ENCODE data around the gene PPP1R36.
"Not testable (repeated sequence)": the region's sequence is repeated elsewhere in the genome, so short reads cannot be mapped to it uniquely, and the experiment has no call there.

The PPP1R36 gene

DNA sequence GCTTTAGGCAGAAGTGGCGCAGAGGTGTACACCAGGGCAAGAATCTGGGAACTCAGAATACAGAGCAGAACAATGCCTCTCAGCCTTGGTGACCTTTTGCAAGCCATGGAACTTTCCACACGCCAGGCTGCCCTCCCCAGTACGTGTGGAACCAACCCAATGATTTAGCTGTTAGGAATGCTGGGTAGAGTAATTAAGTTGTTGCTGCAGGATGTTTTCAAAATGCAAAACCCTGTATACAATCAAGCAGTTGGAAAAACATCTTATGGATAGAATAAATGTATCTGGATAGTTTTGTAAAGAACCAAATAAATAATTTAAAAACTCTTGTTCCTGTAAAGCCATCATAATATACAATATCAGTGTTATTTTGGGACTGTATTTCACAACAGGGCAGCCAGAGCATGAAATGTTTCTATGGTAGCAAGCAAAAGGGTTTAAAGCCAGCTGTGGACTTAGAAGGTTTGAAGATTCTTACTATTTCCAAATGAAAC is 19.4 kb downstream of the PPP1R36 start:
- no peak for DNase-seq

DNA sequence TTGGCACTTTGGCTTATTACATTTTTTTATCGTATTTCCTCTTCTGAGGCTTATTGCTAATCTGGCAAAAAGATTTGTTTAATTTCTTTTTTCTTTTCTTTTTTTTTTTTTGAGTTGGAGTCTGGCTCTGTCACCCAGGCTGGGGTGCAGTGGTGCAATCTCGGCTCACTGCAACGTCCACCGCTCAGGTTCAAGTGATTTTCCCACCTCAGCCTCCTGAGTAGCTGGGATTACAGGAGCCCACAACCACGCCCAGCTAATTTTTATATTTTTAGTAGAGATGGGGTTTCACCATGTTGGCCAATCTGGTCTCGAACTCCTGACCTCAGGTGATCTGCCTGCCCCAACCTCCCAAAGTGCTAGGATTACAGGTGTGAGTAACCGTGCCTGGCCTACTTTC is 19.9 kb downstream of the PPP1R36 start:
- DNase-seq, result not testable (repeated sequence)

DNA sequence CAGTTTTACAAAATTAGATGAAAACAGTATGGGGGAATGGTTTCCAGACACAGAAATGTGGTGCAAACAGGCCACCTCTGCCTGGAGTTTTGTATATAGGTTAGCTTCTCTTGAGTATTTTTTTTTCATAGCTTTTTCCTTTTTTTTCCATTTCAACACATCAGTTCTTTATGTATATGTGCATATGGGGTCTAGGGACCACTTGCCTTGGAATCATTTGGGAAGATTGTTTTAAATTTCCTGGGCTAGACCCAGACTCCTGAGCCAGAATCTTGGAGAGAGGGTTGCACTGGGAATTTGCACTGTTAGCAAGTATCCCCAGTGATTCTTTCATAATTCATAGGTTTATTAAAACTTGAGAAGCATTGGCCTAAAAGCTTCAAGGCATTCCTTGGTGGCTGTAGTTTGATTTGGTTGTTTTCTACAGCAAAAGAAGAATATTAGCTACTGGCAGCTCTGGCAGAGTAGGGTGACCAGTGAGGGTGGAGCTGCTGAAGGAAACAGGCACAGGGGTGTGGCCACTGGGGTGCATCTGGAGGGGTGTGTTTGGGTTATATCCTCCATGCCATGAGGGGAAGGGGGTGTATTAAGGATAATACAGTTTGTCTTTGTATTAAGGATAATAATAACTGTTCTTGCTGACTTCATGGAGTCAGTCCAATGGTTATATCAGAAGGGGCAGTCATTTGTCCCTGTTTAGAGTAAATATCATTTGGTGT is 22.8 kb downstream of the PPP1R36 start:
- DNase-seq, result no peak

DNA sequence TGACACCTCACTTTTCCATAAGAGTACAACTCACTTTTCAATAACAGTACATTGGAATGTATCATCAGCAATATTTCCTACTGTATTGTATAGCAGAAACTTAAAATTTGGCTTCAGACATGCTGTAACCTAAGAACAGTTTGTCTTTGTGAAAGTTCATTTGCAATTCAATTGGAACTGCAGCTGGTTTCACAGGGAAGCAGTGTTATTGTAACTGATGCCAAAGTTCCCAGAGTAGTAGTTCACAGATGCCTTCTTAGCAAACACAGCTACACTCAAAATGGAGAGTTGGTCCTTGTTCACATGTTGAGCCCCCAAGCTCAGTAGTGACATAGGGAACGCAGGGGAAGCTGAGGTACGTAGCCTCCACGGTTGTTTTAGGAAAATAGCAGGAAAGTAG is 23.3 kb downstream of the PPP1R36 start:
- no peak for DNase-seq

DNA sequence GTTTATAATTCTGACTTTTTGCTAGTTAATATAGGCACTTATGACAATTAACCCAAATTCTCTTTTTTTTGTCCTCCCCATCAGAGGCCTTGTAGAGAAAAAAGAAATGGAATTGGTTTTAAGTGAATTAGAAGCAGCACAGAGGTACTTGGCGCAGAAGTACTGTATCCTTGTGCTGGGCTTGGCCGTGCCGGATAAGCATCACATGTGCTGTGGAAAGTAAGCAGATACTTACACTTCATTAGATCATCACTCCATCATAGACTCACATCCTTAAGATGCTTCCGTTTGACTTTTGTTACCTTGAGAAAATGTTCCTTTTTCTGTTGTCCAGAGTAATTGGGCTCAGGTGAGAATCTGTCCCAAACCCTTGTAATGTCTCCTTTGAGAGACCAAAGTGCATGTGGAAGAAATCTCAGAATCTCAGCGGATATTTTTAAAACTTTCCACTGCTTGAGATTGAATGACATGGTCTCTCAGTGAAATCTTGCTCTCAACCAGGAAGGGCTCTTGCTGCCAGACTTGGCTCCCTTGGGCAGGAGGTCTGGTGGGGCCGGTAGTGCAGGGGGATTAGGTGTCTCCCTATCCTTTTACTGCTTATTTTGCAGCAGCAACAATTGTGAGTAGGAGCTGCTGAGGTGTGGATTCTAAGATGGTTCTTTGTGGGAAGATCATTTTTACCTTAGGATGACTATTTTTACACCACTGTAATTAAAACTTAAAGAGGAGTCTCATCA is 24.8 kb downstream of the PPP1R36 start:
- no peak for DNase-seq

DNA sequence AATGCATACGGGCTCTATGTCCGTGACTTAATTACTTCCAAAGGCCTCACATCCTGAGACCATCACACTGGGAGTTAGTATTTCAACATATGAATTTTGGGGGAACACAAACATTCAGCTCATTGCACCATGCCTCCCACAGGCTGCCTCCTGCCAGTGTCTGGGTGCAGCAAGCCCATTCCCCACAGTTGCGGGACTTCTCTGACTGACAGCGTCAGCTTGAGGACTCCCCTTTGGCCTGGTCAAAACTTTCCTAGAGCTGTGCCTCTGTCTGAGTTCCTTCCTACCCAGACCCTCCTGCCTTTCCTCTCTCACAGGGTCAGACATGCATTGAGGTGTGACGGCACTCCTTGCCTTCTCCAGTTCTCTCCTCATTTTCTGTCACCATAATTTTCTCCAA is 27.4 kb downstream of the PPP1R36 start:
- DNase-seq, result no peak

DNA sequence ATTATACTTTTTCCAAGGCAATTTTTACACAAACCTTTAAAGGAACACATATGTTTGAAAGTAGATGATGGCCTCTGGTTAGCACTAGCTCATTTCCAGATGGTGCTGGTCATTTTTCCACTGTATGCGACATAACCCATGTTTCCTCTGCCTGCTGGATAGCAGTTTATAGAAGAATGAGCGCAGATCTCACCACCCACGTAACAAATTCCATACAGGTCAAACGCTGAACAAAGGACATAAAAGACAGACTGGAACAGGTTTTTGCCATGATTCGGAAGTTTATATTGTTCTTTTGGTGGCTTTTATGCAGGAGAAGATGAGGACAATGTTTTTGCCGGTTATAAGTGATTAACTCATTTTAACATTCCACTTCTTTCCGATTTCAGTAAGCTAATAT is 30.7 kb downstream of the PPP1R36 start:
- no peak for DNase-seq

DNA sequence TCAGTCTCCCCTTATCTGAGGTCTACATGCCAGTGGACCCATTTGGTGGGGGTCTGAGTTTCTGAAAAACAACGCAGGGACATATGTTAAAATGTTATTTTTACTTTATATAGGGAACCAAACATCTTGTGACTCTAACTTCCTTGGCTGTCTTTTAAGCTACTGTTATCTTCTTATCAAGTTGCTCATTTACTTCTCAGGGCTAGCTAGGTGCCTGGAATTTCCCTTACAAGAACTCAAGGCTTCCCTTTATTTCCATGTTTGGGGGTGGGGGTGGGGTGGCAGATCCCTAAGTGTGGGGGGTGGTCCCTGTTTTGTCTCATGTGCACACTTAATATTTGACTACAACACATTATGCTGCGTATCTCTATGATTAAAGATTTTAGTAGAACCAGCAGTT is 31.6 kb downstream of the PPP1R36 start:
- no peak for DNase-seq

DNA sequence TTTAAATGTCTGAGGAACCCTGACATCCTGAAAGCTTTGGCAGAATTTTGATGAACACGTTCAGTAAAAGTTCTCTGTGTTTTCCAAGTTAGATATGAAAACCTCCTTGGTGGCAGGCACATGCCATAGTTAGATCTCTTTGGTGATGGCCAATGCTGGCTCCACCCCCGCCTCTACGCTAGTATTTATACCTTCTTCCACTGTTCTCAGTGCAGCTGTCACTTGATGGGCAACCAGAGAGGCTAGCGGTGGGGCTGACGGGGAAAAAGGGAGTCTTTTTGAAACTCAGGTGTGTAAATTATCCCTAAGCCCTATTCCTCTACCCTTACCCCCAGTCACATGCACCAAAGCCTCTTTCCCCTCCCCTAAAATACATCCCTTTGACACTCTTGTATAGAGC is 32.1 kb downstream of the PPP1R36 start:
- no peak for DNase-seq

DNA sequence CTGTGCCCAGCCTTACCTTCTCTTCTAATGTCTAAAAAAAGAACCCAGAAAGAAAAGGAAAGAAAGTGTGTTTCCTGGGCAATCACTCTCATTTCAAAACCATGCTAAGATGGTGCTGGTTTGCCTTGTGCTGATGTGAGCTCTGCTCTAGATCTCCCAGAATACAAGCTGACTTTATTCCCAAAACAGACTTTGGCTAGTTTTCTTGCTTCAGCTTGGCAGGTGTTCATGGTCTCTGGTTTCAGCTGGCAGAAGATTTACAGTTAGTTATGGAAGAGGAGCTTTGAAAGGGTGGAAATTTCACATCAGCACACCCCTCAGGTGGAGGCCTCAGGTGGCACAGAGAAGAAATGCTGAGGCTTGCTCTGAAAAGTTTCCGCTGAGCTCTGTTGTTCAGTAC is 34.4 kb downstream of the PPP1R36 start:
- no peak for DNase-seq

DNA sequence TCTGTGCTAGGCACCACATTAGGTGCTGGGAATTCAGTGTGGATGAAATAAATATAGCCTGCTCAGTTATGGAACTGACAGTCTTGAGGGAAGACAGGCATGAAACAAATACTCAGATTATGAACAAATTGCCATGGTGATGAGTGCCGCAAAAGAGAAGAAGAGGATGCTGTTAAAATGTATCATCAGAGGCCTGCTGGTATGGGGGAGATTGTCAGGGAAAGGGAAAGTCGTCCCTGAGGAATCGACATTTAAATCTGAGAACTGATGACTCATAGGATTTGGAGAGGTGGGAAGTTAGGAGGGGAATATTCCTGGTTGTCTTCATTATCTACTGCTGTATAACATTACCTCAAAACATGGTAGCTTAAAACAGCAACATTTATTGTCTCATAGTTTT is 42.0 kb downstream of the PPP1R36 start:
- no peak for DNase-seq

DNA sequence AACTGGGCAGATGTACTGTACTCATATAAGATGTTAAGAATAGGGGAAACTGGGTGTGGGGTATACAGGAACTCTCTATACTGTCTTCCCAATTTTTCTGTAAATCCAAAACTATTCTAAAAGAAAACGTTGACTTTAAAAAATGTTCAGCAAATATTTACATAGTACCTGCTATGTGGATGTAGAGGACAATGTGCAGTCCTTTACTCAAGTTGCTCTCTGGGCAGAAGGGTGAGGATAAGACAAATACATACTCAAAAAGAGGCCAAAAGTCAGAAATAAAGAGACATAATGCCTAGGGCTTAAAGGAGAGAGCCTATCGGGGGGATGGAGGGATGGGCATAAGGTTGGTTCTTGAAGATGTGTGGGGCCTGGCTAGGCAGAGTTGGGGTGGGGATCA is 44.7 kb downstream of the PPP1R36 start:
- no peak for DNase-seq

DNA sequence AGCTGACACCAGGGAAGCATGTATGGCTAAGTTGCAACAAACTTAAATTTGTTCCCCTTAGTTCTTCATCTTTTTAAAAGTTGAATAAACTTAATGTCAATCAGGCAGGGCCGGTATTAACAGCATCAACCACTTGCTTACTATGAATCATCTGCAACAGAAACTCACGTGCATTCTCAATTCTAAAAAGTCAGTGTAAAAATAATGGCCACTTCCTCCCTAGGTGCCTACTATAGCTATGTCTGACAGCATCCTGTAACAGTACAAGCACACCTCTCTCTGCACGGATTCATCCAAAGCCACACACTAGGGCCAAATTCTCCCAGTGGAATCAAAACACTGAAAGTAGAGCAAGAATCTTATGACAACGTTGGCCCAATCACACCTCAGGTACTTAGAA is 48.6 kb downstream of the PPP1R36 start:
- DNase-seq, result no peak

DNA sequence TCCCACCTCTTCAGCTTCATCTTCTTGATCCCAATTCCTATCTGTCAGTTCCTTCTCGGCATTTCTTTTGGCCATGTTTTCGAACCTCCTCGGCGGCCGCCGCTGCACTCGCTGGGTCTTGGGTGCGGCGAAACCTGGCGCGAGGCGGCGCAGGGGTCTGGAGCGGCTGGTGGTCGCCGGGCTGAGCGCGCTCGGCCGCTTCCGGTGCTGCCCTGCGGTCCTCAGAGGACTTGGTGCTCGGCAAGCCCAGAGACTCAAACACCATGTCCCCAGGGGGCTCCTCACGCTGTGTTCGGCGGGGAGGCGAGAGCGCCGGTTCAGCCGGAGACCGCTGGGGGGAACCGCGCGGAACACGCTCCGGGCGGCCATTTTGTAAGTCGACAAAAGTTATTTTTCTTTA is 51.8 kb downstream of the PPP1R36 start:
- no peak for DNase-seq

DNA sequence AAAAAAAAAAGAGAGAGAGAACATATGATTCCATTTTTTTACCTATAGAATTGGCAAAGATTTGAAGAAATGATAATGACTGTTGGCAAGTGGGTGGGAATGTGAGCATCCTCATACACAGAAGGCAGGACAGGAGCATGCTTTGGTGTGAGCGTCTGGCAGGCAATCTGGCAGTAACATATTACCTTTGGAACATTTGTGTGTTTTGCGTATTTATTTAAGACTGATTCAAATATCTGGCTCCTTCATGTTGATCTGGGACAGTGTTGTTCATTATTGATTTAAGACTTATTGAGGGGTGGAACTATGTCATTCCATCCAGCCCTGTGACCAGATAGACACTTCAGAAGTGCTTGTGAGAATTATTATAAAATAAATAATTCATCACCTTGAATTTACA is 53.1 kb downstream of the PPP1R36 start:
- DNase-seq, result no peak

DNA sequence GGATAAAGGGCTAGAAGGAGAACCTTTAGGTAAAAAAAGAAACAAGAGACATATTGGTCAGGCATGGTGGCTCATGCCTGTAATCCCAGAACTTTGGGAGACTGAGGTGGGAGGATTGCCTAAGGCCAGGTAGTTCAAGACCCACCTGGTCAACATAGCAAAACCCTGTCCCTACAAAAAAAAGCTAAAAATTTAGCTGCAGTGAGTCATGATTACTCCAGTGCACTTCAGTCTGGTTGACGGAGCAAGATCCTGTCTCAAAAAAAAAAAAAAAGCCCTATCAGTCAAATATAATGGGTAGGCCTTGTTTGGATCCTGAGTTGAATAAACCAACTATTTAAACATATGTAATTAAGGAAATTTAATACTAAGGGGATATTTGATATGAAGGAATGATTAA is 54.2 kb downstream of the PPP1R36 start:
- no peak for DNase-seq

DNA sequence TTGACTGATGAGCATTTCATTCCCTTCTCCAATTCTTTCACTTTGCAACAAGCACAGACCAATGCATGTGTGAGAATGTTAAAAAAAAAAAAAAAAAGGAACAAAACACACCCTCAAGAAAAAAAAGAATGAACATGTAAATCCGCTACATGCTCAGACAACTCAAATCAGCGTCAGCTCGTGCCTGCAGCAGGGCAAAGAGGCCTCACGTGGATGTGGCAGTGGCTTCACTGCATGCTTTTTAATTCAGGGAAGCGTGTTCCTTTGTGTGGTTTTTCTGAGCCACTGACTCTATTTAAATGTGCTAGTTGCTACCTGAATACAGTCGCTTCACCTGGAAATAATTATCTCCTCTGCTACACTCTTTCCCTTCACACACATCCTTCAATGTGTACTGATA is 55.1 kb downstream of the PPP1R36 start:
- no peak for DNase-seq

DNA sequence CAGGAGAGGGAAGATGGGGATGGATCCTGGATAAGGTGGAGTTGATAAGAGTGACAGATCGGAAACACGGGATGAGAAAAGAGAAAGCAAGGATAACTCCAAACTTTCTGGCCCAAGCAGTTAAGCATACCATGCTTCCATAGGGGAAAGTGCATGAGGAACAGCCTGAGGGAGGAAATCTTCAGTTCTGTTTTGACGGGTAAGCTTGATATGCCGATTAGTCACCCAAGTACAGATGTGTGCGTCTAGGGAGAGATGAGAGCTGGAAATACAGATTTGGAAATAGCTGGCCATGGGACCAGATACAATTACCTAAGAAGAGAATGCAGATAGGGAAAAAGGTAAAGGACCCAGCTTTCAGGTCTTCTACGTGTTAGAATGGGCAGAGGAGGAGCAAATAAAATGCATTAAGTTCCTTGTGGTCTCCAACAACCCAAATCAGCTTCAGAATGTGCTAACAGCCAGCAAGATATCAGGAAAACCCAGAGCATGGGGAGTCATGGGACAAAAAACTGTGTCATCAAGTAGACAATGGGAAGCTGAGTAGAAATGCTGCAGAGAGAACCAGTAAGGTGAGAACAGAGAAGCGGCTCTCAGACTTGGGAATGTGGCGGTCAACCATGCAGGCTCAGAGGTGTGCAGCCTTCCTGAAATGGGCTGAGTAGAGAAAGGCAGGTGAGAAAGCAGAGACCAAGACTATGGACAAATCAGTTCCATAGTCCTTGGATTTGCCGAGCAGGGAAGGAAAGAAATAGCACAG is 56.3 kb downstream of the PPP1R36 start:
- DNase-seq, result no peak

DNA sequence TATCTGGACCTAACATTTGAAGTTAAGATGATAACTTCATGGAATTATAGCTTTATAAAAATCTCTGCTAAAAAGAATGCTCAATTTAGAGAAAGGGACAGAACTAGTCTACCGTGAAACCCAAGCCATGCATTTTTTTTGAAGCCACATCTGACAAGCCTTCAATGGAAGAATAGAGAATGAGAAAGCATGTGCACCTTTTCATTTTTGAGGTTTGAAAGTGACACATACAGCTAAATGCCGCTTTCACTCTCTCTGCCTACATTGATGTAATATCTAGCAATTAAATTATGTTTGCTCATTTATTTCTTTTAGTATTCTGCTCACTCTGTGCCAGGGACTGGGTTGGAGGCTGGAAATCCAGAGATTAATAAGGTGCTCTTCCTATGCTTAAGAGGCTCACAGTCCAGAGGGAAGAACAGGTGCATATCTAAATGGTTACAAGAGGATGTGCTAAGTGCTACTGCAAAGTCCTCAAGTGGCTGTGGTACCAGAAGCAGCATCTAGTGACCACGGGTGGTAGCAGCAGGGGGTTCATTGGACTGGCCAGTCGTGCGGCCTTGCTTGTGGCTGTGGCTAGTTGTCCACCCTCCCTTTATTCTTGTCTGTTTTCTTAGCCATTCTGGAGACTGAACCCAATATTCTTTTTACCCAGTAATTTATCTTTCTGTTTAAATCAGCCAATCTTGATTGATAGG is 60.4 kb downstream of the PPP1R36 start:
- DNase-seq, result no peak

DNA sequence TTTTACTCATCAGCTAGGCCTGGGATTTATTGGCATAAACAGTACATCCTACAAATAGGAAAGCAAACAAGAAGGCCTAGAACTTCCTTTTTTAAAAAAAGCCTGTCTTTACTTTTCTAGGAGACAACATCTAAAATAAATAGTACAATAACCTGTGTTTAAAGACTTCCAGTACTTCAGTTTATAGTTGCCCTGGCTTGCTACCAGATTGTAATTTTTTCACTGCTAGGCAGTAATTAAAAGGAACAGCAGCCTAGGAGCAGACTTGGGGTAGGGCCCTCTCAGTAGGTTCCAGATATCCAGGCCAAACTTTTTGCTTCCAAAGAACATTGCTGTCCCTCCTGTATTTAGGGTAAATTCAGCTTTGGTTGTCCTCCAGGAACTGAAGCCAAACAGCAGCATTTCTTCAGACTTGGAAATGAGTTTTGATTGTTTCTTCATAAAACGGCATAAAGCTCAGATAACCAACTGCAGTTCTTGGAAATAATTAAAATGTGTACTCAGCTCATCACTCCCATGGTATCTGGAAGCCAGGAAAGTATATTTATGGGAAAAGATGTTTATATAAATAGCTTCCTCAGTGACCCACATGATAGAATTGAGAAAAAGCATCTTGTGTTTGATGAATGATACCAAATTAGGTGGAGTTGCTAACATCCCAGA is 61.7 kb downstream of the PPP1R36 start:
- DNase-seq, result no peak

DNA sequence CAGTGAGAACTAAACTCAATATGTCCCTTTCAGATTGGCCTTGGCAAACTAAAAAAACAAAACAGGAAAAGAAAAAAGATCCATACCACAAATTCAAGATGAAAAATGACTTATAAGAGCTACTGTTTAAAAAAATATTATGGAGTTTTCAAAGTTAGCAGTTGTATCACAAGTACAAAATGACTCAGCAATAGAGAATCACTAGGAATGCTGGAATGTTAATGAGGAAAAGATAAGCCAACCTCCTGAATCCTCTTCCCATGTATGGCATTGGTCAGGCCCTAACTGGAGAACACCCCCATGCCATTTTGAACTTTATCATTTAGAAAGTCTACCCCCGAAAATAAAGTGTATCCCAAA is 62.2 kb downstream of the PPP1R36 start:
- no peak for DNase-seq

DNA sequence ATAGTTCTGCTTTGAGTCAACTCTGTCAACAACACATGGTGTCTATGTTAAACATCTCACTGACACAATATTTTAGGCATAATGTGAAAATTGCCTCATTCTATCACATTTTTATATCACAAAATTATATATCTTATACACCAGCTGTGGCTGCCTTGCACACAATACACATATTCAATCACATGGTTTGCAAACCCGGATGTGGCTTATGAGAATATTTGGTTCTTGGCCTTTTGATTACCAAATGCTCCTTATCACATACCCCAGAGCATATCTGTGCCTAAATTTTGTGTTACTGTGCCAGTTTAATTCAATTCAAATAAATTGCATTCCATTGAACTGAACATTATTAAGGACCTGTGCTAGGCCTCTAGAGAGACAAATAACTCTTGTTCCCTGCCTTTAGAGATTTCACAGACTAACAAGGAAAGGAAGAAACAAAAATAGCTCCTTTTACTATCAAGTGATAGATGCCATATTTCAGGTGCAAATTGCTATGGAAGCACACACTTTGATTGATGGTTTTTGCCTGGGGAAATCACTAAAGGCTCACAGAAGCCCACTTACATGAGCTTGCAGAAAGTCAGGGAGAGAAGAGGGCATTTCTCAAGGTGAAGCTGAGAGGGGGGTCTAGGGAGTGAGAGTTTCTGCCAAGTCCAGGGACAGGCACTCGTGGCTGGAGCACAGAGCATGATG is 63.4 kb downstream of the PPP1R36 start:
- DNase-seq, result no peak
